AG04449 (cell line): ENCODE results near the gene ANKS1B.
"Not testable (repeated sequence)": the region's sequence is repeated elsewhere in the genome, so short reads cannot be mapped to it uniquely, and the experiment has no call there.

Experiments
- CTCF ChIA-PET: fragments of 350-600 bp; formaldehyde crosslinking; extraction: SDS; loops from one replicate; lab custom pipeline; 2021; ENCODE audit warnings: antibody characterized with exemption; lab: Yijun Ruan, JAX
- POLR2A ChIA-PET: fragments of 400-600, 350-600 bp; formaldehyde crosslinking; extraction: SDS; loops from one replicate; lab custom pipeline; 2020; ENCODE audit warnings: antibody characterized with exemption, inconsistent platforms; lab: Yijun Ruan, JAX
- DNase-seq: peaks from one replicate; pipeline ENCODE4 v3.0.0-alpha.2; 2010; ENCODE audit warnings: low read depth, low spot score
- H3K4me3 ChIP-seq: 2 replicates; pipeline ENCODE4 v1.5.1; 2011; ENCODE audit warnings: low read depth, mild to moderate bottlenecking, control low read depth, low read length
- TF ChIP-seq, protein P1 (sequence below): IDR thresholded peaks from one replicate; pipeline ENCODE4 v1.5.1; 2011; ENCODE audit warnings: mild to moderate bottlenecking, moderate library complexity, low read length, control low read depth, inconsistent platforms; ENCODE audit not compliant: insufficient read depth; ENCODE audit errors: missing control alignments

The ANKS1B gene

DNA sequence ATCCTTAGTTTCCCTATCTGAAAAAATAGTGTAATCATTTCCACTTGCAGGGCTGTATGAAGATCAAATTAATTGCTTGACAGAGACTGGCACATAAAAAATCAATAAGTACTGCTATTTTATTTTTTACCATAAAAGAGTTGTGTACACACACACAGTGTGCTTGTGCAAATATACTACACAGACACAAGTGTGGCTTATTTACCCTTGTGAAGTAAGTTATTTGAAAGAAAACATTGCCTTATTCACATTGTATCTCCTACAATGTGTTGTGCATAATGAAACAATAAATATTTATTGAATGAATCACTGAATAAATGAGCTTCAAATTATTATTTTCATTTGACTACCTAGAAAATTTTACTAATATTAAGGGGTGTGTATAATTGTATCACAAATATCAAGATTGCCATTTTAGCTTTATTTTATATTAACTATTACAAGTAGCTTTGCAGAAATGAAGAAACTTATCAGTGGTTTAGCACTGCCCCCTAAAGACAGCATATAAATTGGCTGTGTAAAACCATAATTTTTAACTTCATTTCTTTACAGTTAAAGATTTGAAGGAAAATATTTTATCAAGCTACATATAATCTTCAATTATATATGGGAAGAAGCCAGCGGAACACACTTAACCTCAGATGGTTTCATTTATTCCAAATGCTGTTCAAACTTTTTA is 325.9 kb downstream of the ANKS1B start:
- no peak overlapping the region for H3K4me3 ChIP-seq
- DNase-seq, result no peak
- ChIA-PET CTCF (interaction anchor here (0.6 to 2.8 kb wide), 7 partner anchors 48 to 616 kb away, joined by 3 to 58 read pairs (median 3); no protein-coding TSS in a partner anchor), POLR2A (no interaction called here)
- TF ChIP-seq, protein P1, sequence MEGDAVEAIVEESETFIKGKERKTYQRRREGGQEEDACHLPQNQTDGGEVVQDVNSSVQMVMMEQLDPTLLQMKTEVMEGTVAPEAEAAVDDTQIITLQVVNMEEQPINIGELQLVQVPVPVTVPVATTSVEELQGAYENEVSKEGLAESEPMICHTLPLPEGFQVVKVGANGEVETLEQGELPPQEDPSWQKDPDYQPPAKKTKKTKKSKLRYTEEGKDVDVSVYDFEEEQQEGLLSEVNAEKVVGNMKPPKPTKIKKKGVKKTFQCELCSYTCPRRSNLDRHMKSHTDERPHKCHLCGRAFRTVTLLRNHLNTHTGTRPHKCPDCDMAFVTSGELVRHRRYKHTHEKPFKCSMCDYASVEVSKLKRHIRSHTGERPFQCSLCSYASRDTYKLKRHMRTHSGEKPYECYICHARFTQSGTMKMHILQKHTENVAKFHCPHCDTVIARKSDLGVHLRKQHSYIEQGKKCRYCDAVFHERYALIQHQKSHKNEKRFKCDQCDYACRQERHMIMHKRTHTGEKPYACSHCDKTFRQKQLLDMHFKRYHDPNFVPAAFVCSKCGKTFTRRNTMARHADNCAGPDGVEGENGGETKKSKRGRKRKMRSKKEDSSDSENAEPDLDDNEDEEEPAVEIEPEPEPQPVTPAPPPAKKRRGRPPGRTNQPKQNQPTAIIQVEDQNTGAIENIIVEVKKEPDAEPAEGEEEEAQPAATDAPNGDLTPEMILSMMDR, result no peak

DNA sequence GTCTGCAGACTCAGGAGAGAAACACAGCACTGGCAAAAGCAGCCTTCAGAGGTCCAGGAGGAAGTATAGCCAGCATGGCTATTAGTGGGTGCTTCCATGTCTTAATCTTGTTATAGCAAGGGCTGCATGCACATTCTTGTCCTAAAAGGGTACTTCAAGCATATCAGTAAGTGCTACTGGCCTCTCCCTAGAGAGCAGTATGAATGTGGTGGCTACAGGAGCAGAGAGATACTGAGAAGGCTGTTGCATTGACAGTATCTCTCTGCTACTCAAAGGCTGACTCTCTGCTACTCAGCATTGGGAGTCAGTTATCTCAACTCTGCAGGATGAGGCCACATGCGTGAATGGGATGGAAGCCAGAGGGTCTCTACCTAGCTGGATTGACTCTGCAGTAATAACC is 335.2 kb downstream of the ANKS1B start:
- ChIA-PET POLR2A (no interaction called here), CTCF (no interaction called here)
- TF ChIP-seq, protein P1, result no peak
- no peak for DNase-seq
- no peak overlapping the region for H3K4me3 ChIP-seq

DNA sequence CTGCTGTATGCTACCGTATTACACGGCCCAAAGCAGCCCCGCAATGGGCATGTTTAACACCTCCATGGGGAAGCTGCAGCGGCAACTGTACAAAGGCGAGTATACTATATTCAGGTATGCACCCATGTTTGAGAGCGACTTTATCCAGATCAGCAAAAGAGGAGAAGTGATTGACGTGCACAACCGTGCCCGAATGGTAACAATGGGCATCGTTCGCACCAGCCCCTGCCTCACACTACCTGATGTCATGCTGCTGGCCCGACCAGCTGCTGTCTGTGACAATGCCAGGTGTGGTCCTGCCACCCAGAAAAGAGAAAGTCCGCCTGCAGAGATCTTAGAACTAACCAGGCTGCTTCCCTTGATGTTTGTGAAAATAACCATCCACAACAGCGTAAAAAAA is 336.6 kb downstream of the ANKS1B start:
- POLR2A ChIA-PET, result no interaction called here
- TF ChIP-seq, protein P1, result no peak
- CTCF ChIA-PET, result no interaction called here

DNA sequence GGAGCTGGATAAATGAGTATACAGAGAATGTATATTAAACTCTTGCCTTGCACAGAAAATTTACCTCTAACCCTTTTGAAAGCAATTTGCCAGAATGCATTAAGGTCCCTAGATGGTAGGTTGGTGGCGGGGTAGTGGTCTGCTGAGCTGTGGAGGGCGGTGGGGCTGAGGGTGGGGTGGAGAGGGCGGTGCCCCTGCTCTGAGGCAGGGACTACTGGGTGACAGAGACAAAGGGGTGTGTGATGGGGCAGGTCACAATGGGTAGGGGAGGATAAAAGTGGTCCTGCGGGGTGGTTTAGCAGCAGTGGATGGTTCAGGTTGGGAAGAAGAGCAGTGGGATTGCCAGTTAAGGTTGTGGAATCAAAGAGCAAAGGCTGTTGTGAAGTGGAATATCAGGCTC is 337.3 kb downstream of the ANKS1B start, which contains the start of gene GARIN6:
Gene GARIN6, plus strand, starts transcription at position 301 of the 400 bp plus-strand sequence. CDS start 422 bp downstream, outside the sequence.
- ChIA-PET POLR2A (no interaction called here), CTCF (no interaction called here)
- no peak for DNase-seq
- TF ChIP-seq, protein P1, result no peak
- H3K4me3 ChIP-seq, result no peak within 1 kb of the TSS

More for the DNA sequence above, 336.6 kb downstream of the ANKS1B start:
- H3K4me3 ChIP-seq, result no peak overlapping the region
- no peak for DNase-seq

- ChIA-PET POLR2A (no interaction called here), CTCF (no interaction called here)
- no peak for DNase-seq
- H3K4me3 ChIP-seq, result no peak overlapping the region
- TF ChIP-seq, protein P1, result no peak
These were observed 340.1 kb downstream of the ANKS1B start for GRCh38 chr12:99644629-99645028.

DNA sequence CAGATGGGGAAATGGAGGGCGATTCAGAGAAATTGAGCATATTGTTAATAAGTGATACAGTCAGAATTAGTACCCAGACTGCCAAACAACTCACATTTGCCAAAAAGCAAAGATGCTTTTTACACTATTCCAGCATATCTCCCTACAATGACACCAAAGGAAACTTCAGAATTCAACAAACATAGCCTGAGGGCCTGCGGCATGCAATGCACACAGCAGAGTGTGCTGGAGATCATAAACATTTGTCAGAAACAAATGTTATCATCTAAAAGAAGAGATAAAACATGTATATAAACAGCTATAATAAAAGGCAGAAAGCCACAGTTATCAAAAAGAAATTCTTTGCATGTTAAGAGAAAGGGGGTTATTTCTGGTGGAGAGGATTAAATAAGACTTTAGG is 357.3 kb downstream of the ANKS1B start:
- CTCF ChIA-PET, result interaction anchor here (1.0 kb wide), 1 partner anchor 236 kb away, joined by 3 read pairs; no protein-coding TSS in a partner anchor
- H3K4me3 ChIP-seq, result no peak overlapping the region
- POLR2A ChIA-PET, result no interaction called here
- DNase-seq, result no peak
- TF ChIP-seq, protein P1, result no peak

DNA sequence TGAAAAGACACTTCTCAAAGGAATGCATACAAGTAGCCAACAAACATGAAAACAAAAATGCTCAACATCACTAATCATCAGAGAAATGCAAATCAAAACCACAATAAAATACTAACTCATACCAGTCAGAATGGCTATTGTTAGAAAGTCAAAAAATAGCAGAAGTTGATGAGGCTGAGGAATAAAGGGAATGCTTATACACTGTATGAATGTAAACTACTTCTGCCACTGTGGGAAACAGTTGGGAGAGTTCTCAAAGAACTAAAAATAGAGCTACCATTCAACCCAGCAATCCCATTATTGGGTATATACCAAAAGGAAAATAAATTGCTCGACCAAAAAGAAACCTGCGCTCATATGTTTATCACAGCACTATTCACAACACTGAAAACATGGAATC is 360.1 kb downstream of the ANKS1B start:
- POLR2A ChIA-PET, result not testable (repeated sequence)

More for the DNA sequence above, 360.1 kb downstream of the ANKS1B start:
- H3K4me3 ChIP-seq, DNase-seq, CTCF ChIA-PET: not testable (repeated sequence)
